Measurements from ENCODE around the gene PLCG1. TPM values are rescaled to one million over a fixed set of nuclear protein-coding genes. Genes with fewer than 3 reads are reported as not detected.

The PLCG1 gene
- total RNA-seq, 1 donor from 2014 or later: 94.0 TPM

GRCh38 chr20:41135187-41135887 is 2.0 kb upstream of the PLCG1 start:
- no peak overlapping the region for H3K27ac ChIP-seq
- peaks cover 40% of the 10 kb centered on the region for H3K4me1 ChIP-seq
- peak; percentile 60 for DNase-seq
- peak; percentile 44 for ATAC-seq
- intact Hi-C loops (cut with DNase I): no loop called here
- no peak overlapping the region for H3K4me3 ChIP-seq
- TF ChIP-seq CTCF (IDR thresholded peaks at IDR 0.05): peak; percentile 81
- no peaks in the 10 kb centered on the region for H3K36me3 ChIP-seq
- H3K9me3 ChIP-seq: no peaks in the 10 kb centered on the region
- H3K27me3 ChIP-seq (ENCODE audit: low read depth): no peaks in the 10 kb centered on the region

DNA sequence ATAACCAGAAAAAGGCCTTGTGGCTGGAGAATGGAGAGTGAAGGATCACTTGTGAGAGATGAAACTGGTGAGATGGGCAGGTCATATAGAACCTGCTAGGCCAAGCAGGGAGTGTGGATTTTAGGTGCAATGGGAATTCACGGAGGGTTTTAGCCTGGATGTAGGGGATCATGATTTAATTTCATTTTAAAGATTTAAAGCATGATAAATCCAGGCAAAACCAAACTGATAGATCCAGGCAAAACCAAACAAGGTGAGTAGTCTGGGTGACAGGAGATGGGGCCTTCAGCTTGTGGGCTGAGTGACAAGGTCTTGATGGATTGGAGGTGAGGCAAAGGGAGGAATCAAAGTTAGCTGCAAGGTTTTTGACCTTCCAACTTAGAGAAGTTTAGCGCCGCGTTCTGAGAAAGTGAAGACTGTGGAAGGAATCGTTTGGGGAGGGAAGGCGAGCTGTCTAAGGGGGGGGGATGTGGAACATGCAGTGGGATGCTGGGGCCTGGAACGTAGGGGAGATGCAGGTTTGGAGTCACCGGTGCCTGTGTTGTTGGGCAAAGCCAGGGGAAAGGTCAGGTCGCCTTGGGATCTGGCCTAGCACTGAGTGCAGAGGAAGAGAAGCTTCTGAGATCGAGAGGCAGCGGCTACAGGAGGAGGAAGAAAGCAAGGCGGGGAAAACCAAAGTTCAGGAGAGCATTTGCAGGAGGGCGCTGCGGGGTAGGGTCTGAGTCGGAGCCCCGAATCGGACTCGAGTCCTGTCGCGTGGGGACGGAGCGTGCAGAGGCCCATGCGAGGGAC is 1.3 kb upstream of the PLCG1 start:
- H3K27me3 ChIP-seq (ENCODE audit: low read depth): no peaks in the 10 kb centered on the region
- DNase-seq (no peak), ATAC-seq (no peak)
- peak overlapping the region; percentile 87 for H3K4me3 ChIP-seq
- H3K27ac ChIP-seq: peak overlapping the region; percentile 95
- no peaks in the 10 kb centered on the region for H3K36me3 ChIP-seq
- no peak for TF ChIP-seq CTCF (IDR thresholded peaks at IDR 0.05)
- peaks cover 47% of the 10 kb centered on the region for H3K4me1 ChIP-seq
- no peaks in the 10 kb centered on the region for H3K9me3 ChIP-seq
- intact Hi-C loops (cut with DNase I): no loop called here

DNA sequence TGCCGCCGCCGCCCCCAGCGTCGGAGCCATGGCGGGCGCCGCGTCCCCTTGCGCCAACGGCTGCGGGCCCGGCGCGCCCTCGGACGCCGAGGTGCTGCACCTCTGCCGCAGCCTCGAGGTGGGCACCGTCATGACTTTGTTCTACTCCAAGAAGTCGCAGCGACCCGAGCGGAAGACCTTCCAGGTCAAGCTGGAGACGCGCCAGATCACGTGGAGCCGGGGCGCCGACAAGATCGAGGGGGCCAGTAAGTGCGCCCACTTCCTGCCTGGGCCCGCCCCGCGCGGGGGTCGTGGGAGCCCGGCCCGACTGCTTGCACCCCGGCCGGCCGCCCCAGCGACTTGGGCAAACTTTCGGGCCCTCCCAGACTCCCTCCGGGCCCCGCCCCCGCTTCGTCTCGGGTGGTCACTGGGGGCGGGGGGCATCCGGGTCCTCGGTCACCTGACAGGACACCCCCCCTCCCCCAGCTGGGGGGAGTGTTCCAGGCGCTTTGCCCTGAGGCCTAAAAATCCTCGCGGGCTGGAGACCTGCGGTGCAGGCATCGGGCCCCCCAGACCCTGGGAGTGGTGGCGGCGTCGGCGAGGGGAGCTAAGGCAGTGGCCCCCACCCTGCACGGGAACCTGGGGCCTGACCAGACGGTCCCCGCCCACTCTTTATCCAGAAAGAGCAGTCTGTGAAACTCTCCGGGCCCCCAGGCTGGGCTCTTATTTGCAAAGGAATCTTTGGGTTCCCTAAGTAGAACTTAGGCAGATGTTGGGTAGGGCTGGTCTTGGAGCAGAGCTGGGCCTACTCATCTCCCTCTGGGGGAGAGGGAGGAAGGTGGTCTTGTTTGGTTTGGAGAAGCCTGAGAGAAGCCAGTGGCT is 501 bp downstream of the PLCG1 start:
- Histone ChIP-seq H3K4me3 (peak overlapping the region; percentile 87), H3K27me3 (ENCODE audit: low read depth) (no peaks in the 10 kb centered on the region), H3K4me1 (peaks cover 65% of the 10 kb centered on the region), H3K27ac (peak overlapping the region; percentile 95), H3K36me3 (no peaks in the 10 kb centered on the region), H3K9me3 (no peaks in the 10 kb centered on the region)
- no peak for TF ChIP-seq CTCF (IDR thresholded peaks at IDR 0.05)
- ATAC-seq (peak; percentile 28 to 55), DNase-seq (peak; percentile 80)
- intact Hi-C loops (cut with DNase I): no loop called here

DNA sequence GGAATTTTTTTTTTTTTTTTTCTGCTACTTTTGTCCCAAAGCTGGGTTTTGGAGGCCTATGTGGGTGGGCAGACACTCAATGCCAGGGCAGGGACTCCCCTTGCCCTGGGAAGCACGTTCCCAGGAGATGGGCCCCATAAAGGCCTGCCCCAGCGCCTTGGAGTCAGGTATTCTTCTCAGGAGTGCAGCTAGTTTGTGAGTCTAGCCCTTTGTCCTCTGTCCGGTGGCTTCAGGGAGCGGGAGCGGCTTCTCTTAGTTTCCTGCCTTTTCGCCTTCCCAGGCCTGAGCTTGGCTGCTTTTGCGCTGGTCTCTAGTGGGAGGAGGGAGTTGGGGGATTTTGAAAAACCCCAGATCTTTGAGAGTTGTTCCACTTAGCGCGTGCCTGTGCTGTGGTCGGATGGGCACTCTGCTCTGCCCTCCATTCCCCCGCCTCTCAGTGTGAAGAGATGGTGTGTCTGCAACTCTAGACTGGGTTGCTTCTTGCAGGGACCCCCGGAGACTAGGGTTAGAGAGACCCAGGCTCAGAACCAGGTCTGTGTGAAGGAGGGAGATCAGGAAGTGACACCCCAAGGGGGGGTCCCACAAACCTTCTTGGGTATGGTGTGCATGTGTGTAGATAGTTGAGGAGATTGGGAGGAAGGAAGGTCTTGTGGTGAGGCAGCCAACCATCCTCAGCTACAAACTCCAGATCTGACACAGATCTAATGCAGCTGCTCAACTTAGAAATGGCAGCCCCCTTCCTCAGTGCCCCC is 1.3 kb downstream of the PLCG1 start:
- Histone ChIP-seq H3K9me3 (no peaks in the 10 kb centered on the region), H3K36me3 (no peaks in the 10 kb centered on the region), H3K4me3 (peak overlapping the region; percentile 87), H3K27ac (peak overlapping the region; percentile 95), H3K27me3 (ENCODE audit: low read depth) (no peaks in the 10 kb centered on the region), H3K4me1 (peaks cover 73% of the 10 kb centered on the region)
- ATAC-seq (no peak), DNase-seq (no peak)
- no peak for TF ChIP-seq CTCF (IDR thresholded peaks at IDR 0.05)
- intact Hi-C loops (cut with DNase I): no loop called here

Data from lower lobe of right lung (tissue), 2 donors.